CD4-positive, alpha-beta T cell (primary cell): ENCODE measurements around the gene SLCO2A1. TPM values are rescaled to one million over a fixed set of nuclear protein-coding genes. Genes with fewer than 3 reads are reported as not detected.

ENCODE experiments used
- ATAC-seq: fragments of 200-7000 bp; cut with Tn5 transposase; one replicate; pipeline ENCODE4 v1.10.0; 2022; ENCODE audit warnings: mild to moderate bottlenecking; ENCODE audit not compliant: poor library complexity
- CTCF ChIA-PET: fragments of 350-600 bp; sonication (Branson Sonifier 250); formaldehyde crosslinking; loops from one replicate; lab custom pipeline; 2021; ENCODE audit warnings: antibody characterized with exemption, inconsistent platforms; lab: Charles Lee
- POLR2A ChIA-PET: fragments of 350-600 bp; sonication (Branson Sonifier 250); formaldehyde crosslinking; loops from one replicate; lab custom pipeline; 2021; ENCODE audit warnings: antibody characterized with exemption, inconsistent platforms; lab: Charles Lee
- DNase-seq, 14 experiments: peaks; one replicate each; pipeline ENCODE4 v3.0.0-alpha.2; 2013 to 2020; ENCODE audit warnings: mixed read lengths in 2 of 14
- H3K27ac ChIP-seq, 2 donors: one replicate each; pipeline versions ENCODE4 v1.5.1 to v1.7.0; 2013; ENCODE audit warnings: low read length in 2 of 2, low read depth in 1 of 2, mild to moderate bottlenecking in 1 of 2
- H3K27me3 ChIP-seq, 2 experiments: 1 replicate in 1 of 2; 2 replicates in 1 of 2; pipeline versions ENCODE4 v1.6.1 to v1.7.0; 2013; ENCODE audit warnings: low read length in 2 of 2, control low read depth in 1 of 2, mild to moderate bottlenecking in 1 of 2, moderate library complexity in 1 of 2; ENCODE audit not compliant: insufficient read depth in 2 of 2, control insufficient read depth in 1 of 2
- H3K36me3 ChIP-seq: one replicate; pipeline ENCODE4 v1.6.1; 2013; ENCODE audit warnings: low read length, control low read depth; ENCODE audit not compliant: insufficient read depth
- H3K4me1 ChIP-seq: one replicate; pipeline ENCODE4 v1.6.1; 2013; ENCODE audit warnings: low read length, control low read depth; ENCODE audit not compliant: insufficient read depth
- H3K4me3 ChIP-seq: one replicate; pipeline ENCODE4 v1.5.1; 2013; ENCODE audit warnings: mild to moderate bottlenecking, low read length, moderate library complexity
- H3K9me3 ChIP-seq, 2 experiments: 1 replicate in 1 of 2; 2 replicates in 1 of 2; pipeline versions ENCODE4 v1.6.1 to v1.7.0; 2013; ENCODE audit warnings: low read length in 2 of 2, mild to moderate bottlenecking in 2 of 2, control low read depth in 1 of 2, moderate library complexity in 1 of 2; ENCODE audit not compliant: control insufficient read depth in 1 of 2, insufficient read depth in 1 of 2
- H3K27ac Mint-ChIP-seq: one replicate; pipeline ENCODE4 v1.8.0; 2020; ENCODE audit warnings: mixed read lengths
- H3K27me3 Mint-ChIP-seq: one replicate; pipeline ENCODE4 v1.8.0; 2021; ENCODE audit warnings: mixed read lengths
- H3K36me3 Mint-ChIP-seq: one replicate; pipeline ENCODE4 v1.8.0; 2021; ENCODE audit warnings: low read depth, mixed read lengths
- H3K4me1 Mint-ChIP-seq: one replicate; pipeline ENCODE4 v1.8.0; 2021; ENCODE audit warnings: low read depth, mixed read lengths
- H3K4me3 Mint-ChIP-seq: one replicate; pipeline ENCODE4 v1.8.0; 2020; ENCODE audit warnings: mild to moderate bottlenecking, mixed read lengths
- H3K9me3 Mint-ChIP-seq: one replicate; pipeline ENCODE4 v1.8.0; 2020; ENCODE audit warnings: mixed read lengths
- CTCF ChIP-seq: fragments of 200-600 bp; IDR thresholded peaks from one replicate; pipeline ENCODE4 v1.8.0; 2022; ENCODE audit warnings: antibody characterized with exemption, mild to moderate bottlenecking
- intact Hi-C, 2 experiments: fragments of 100-400 bp; cut with DNase I in 1 of 2; cut with micrococcal nuclease in 1 of 2; formaldehyde crosslinking; loops; one replicate each; pipeline versions ENCODE4 v1.15.1 to v1.9.0; 2023 to 2025; cut with DNase I, micrococcal nuclease
- total RNA-seq, 174 experiments: library from RNA in 2 of 174; stranded (reverse) in 2 of 174; gene quantifications; one replicate each; pipeline ENCODE4 v1.2.3 and lab custom pipeline; 2021 to 2026

SLCO2A1 gene
- total RNA-seq, 2 experiments from 2014 or later, result not detected

GRCh38 chr3:134077649-134078161, 48.0 kb upstream of the SLCO2A1 start:
- POLR2A ChIA-PET, result no interaction called here

GRCh38 chr3:134076851-134077250, 47.1 kb upstream of the SLCO2A1 start:
- Histone ChIP-seq H3K27ac (no peak overlapping the region), H3K9me3 (peaks cover 0 to 5% of the 10 kb centered on the region in 2 experiments), H3K27me3 (peaks cover 0 to 4% of the 10 kb centered on the region in 2 experiments), H3K4me1 (no peaks in the 10 kb centered on the region), H3K4me3 (no peak overlapping the region), H3K36me3 (no peaks in the 10 kb centered on the region)
- ChIA-PET POLR2A (no interaction called here), CTCF (no interaction called here)
- Mint-ChIP-seq H3K9me3 (peaks cover 2% of the 10 kb centered on the region), H3K27ac (no peak overlapping the region), H3K4me1 (no peaks in the 10 kb centered on the region), H3K36me3 (no peaks in the 10 kb centered on the region), H3K27me3 (peaks cover 8% of the 10 kb centered on the region), H3K4me3 (no peak overlapping the region)
- no peak for DNase-seq
- no peak for TF ChIP-seq CTCF
- intact Hi-C loops, result no loop called here
- ATAC-seq, result no peak

More at GRCh38 chr3:134077649-134078161, 48.0 kb upstream of the SLCO2A1 start:
- no peak for ATAC-seq
- H3K36me3 Mint-ChIP-seq, result no peaks in the 10 kb centered on the region
- no peaks in the 10 kb centered on the region for H3K4me1 Mint-ChIP-seq
- Histone ChIP-seq H3K36me3 (no peaks in the 10 kb centered on the region), H3K4me3 (no peak overlapping the region), H3K27me3 (peaks cover 0 to 4% of the 10 kb centered on the region in 2 experiments), H3K27ac (no peak overlapping the region), H3K9me3 (peaks cover 0 to 5% of the 10 kb centered on the region in 2 experiments), H3K4me1 (no peaks in the 10 kb centered on the region)
- peaks cover 2% of the 10 kb centered on the region for H3K9me3 Mint-ChIP-seq
- H3K4me3 Mint-ChIP-seq, result no peak overlapping the region
- no peak for TF ChIP-seq CTCF
- H3K27me3 Mint-ChIP-seq, result peaks cover 8% of the 10 kb centered on the region
- DNase-seq, result no peak
- no peak overlapping the region for H3K27ac Mint-ChIP-seq
- intact Hi-C loops, result no loop called here
- CTCF ChIA-PET, result no interaction called here

GRCh38 chr3:134075846-134076245, 46.1 kb upstream of the SLCO2A1 start:
- H3K4me1 ChIP-seq, result no peaks in the 10 kb centered on the region
- H3K27me3 ChIP-seq, result peaks cover 0 to 2% of the 10 kb centered on the region in 2 experiments
- H3K4me1 Mint-ChIP-seq, result no peaks in the 10 kb centered on the region
- peaks cover 8% of the 10 kb centered on the region for H3K27me3 Mint-ChIP-seq
- CTCF ChIA-PET, result no interaction called here
- H3K9me3 ChIP-seq, result peaks cover 0 to 5% of the 10 kb centered on the region in 2 experiments
- peaks cover 2% of the 10 kb centered on the region for H3K9me3 Mint-ChIP-seq
- ATAC-seq (no peak), DNase-seq (no peak)
- no peak for TF ChIP-seq CTCF
- POLR2A ChIA-PET, result no interaction called here
- H3K27ac Mint-ChIP-seq, result no peak overlapping the region
- no peak overlapping the region for H3K4me3 ChIP-seq
- H3K36me3 ChIP-seq, result no peaks in the 10 kb centered on the region
- no peak overlapping the region for H3K4me3 Mint-ChIP-seq
- no peak overlapping the region for H3K27ac ChIP-seq
- intact Hi-C loops, result no loop called here
- H3K36me3 Mint-ChIP-seq, result no peaks in the 10 kb centered on the region
